ENCODE results near the gene FUZ. TPM values are rescaled to one million over a fixed set of nuclear protein-coding genes. Genes with fewer than 3 reads are reported as not detected.
A peak's percentile ranks its signal among the peaks of the same experiment; 100 is the strongest.
"Not testable (repeated sequence)": the region's sequence is repeated elsewhere in the genome, so short reads cannot be mapped to it uniquely, and the experiment has no call there.

The FUZ gene
- total RNA-seq, 2 donors from 2014 or later = 7.6 to 10.0 TPM

DNA sequence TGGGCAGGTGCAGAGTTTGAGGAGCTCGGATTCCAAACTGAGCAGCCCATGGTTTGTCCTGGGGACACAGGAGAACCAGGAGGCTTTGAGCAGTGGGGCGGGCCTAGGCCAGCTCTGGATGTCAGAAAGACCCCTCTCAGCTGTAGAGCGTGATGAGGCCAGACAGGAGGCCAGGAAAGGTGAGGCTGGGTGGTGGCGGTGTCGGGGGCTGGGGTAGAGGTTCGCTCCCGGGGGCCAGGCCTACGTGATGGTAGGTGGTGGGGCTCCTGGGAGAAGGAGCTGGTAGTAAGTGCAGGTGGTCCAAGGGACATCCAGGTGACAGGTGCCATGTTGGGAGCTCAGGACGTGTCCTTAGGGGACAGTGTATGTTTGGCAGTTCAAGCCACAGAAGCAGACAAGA lies 24.3 kb upstream of the FUZ start:
- DNase-seq (no peak), ATAC-seq (no peak)
- intact Hi-C loops (cut with DNase I, micrococcal nuclease) = no loop called here

DNA sequence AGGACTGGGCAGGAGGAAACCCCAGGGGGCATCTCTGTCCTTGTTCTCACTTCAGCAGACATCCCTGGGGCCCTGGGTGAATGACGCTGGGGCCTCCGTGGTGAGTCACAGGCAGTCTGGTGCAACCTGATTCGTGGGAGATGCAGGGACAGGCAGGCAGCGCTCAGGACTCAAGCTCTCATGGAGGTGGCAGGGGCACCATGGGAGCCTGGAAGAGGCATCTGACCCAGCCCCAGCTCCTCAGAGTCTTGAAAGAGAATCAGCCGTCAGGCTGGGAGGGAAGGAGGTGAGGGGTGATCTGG lies 23.9 kb upstream of the FUZ start:
- ATAC-seq = no peak
- intact Hi-C loops (cut with DNase I, micrococcal nuclease) = no loop called here

DNA sequence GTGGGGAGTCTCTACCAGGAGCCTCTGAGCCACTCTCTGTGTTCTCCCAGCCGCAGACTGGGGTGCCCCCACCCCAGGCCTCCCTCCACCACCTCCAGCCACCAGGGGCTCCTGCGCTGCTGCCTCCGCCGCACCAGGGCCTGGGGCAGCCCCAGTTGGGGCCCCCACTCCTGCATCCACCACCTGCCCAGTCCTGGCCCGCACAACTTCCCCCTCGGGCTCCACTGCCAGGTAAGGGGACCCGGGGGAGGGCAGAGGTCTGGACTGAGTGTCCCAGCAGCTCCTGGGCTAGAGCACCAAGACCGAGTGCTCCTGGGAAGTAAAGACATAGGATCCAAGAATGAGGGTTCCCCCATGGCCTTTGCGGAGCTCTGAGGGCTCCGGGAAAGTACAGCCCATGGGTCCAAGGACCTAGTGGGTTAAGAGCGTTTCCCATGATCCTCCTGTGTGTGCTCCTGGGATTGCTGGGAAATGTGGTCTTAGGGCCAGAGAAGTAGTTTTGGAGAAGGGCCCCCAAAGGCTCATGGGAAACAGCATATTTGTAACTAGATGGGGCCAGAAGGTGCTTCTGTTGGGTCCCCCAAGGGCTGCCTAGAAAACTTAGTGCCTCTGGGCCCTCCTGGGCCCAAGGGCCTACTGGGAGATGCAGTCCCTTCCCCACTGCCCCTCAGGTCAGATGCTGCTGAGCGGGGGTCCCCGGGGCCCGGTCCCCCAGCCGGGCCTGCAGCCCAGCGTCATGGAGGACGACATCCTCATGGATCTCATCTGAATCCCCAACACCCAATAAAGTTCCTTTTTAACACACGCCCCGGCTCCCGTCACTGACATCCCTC lies 23.3 kb upstream of the FUZ start:
- DNase-seq = no peak
- intact Hi-C loops (cut with DNase I, micrococcal nuclease) = no loop called here
- no peak for ATAC-seq

More for the DNA sequence above, 23.9 kb upstream of the FUZ start:
- no peak for DNase-seq

DNA sequence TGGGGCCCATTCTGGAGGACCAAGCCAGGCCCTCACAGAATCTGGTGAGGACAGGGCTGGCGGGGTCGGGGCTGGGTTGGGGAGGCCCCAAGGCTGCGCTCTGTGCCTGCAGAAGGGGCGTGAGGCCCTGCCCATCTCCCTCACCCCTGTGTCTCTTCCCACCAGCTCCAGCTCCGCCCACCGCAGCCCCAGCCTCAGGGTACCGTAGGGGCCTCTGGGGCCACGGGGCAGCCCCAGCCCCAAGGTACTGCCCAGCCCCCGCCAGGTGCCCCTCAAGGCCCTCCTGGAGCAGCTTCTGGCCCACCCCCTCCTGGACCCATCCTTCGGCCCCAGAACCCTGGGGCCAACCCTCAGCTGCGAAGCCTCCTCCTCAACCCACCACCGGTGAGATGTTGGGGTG lies 22.5 kb upstream of the FUZ start:
- ATAC-seq (peak; percentile 11), DNase-seq (no peak)
- intact Hi-C loops (cut with DNase I, micrococcal nuclease) = no loop called here

DNA sequence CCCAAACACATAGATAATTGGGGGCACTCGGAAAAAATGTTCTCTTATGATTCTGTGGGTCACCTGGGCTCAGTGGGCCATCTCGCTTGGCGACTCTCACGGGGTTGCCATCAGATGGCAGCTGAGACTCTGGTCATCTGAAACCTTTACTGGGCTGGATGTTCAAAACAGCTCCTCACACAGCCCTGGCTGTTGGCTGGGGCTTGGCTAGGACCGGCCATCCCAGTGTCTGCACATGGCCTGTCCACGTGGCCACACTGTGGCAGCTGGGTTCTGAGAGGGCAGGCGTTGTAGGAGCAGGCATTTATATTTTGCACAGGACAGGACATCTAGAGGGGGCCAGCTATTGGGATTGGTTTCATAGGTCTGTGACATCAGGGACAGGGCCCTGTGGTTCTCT lies 20.5 kb upstream of the FUZ start:
- no peak for ATAC-seq
- intact Hi-C loops (cut with DNase I, micrococcal nuclease) = no loop called here
- no peak for DNase-seq

DNA sequence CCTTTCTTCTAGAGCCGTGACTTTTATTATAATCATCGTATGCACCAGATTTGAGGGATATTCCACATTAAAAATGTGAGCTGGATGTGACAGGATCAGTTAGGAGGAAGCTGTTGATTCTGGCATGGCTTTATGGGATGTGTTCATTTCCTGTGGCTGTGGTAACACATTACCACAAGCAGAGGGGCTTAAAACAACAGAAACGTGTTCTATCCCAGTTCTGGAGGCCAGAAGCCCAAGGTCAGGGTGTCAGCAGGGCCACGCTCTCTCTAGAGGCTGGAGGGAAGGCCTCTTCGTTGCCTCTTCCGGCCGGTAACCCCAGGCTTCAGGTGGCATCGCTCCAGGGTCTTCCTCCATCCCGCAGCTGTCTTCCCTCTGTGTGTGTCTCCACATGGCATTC lies 19.5 kb upstream of the FUZ start:
- intact Hi-C loops (cut with DNase I, micrococcal nuclease) = no loop called here
- DNase-seq (no peak), ATAC-seq (no peak)

DNA sequence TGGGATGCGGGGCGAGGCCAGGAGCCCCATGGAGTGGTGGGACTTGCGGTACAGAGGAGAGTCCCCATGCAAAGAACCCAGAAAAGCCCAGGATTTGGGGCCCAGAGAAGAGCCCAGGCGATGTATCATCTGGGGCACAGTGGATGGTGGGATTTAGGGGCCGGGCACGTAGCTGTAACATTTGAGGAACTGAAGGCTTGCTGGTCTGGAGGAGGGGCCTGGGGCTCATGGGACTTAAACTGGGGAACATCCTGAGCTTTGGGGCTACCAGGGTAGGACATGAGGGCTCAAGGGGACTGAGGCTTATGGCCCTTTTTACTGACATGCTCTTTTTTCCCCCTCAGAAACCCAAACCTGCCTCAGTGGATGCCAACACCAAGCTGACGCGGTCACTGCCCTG lies 18.5 kb upstream of the FUZ start:
- intact Hi-C loops (cut with DNase I, micrococcal nuclease) = no loop called here
- no peak for ATAC-seq
- no peak for DNase-seq

DNA sequence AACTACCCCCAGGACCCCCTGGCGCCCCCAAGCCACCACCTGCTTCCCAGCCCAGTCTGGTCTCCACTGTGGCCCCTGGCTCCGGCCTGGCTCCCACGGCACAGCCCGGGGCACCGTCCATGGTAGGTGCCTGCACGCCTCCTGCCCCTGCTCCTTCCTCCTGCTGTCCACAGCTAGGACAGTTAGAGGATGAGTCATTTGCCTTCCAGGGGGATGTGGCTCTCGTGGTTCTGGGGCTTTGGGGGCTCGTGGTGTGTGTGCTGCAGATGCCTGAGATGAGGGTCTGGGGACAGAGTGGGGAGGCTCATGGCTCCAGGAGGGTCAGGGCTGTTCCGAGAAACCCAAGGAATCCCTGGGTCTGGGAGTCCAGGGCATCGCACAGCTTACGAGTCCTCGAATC lies 17.7 kb upstream of the FUZ start:
- ATAC-seq = no peak
- intact Hi-C loops (cut with DNase I, micrococcal nuclease) = no loop called here

DNA sequence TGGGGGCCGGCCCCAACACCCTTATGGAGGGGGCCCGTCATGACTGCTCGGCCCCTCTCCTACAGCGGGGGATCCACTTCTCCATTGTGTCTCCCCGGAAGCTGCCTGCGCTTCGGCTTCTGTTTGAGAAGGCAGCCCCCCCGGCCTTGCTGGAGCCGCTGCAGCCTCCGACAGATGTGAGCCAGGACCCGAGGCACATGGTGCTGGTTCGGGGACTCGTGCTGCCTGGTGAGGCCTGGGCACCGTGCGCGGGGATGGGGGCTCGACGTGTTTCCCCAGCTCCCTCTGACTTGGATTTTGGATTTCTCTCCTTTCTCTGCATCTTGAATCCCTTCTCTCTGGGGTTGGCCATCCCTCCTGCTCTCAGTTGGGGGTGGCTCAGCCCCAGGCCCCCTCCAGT lies 16.6 kb upstream of the FUZ start:
- intact Hi-C loops (cut with DNase I, micrococcal nuclease) = no loop called here
- no peak for DNase-seq
- ATAC-seq = no peak

More for the DNA sequence above, 17.7 kb upstream of the FUZ start:
- no peak for DNase-seq

DNA sequence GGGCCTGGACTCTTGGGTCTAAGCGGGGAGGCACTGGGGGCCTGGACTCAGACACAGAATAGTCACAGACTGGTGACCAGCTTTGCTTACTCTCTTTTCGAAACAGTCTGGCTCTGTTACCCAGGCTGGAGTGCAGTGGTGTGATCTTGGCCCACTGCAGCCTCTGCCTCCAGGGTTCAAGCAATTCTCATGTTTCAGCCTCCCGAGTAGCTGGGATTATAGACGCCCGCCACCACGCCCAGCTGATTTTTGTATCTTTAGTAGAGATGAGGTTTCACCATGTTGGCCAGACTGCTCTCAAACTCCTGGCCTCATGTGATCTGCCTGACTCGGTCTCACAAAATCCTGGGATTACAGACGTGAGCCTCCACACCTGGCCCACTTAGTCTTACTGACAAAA lies 16.1 kb upstream of the FUZ start:
- ATAC-seq (no peak), DNase-seq (no peak)
- intact Hi-C loops (cut with DNase I, micrococcal nuclease) = no loop called here

DNA sequence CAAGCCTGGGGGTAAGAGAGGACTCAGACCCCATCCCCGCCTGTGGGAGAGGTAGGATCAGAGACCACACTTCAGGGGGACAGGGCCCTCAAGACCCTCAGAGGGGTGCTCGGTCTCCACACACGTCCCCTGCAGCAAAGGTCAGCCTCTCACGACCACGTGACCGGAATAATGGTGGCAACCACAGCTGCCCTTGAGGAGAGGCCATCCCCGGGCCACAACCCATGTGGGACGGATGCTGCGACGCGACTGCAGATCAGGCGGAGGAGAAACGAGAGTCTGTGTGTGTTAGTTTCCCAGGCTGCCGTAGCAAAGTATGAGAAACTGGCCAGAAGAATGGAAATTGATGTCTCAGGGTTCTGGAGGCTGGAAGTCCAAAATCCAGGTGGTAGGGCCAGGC lies 13.9 kb upstream of the FUZ start:
- ATAC-seq = no peak

DNA sequence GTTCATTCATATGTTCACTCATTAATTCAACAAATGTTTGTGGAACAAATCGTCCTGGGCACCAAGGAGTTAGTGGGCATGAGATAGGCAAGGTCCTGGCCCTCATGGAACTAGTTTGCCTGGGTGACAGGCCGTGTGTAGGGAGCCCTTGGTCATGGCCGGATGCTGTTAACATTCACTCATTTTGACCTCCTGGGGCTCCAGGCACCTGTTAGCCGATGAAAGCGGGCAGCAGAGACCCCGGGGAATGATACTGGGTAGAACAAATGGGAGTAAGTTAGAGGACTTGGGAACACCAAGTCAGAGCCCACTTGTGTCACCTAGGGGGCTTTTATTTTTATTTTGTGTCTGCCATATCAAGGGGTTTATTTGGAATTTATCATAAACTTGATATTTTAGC lies 11.6 kb upstream of the FUZ start:
- intact Hi-C loops (cut with DNase I, micrococcal nuclease) = no loop called here
- ATAC-seq = no peak
- DNase-seq = no peak

More for the DNA sequence above, 13.9 kb upstream of the FUZ start:
- intact Hi-C loops (cut with DNase I, micrococcal nuclease) = no loop called here
- DNase-seq = no peak

DNA sequence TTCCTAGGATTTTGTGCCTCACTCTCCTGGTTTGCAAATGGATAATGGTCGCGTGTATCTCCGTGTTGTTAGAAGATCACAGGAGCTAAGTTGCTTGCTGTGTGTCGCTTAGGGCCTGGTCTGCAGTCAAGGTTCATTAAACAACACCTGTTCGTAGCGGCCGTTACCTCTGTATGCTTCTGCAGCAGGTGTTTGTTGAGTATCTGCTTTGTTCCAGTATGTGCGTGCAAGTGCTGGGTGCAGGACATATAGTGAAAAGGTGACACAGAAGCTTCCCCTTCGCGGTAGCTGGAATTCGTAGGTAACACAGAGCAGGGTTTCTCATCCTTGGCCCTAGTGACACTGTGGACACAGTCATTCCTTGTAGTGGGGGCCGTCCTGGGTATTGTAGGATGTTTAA lies 10.4 kb upstream of the FUZ start:
- no peak for ATAC-seq
- no peak for DNase-seq
- intact Hi-C loops (cut with DNase I, micrococcal nuclease) = no loop called here

DNA sequence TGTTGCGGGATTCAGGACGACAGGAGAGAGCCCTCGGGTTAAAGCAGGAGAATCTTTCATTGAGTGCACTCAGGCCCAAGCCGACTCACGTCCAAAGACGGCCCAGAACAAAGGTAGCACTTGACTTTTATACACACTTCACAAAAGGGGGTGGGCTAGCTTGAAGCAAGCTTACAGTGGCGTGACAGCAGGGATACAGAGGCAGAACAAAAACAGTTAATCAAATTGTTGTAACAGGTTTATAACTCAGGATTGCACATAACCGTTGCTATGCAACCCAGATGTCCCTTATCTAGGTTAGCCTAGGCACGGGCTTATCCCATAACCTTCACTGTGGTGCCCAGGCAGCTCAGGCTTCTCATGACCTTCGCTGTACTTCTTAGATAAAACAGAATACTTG lies 7.0 kb upstream of the FUZ start:
- intact Hi-C loops (cut with DNase I, micrococcal nuclease) = no loop called here
- DNase-seq (no peak), ATAC-seq (no peak)

DNA sequence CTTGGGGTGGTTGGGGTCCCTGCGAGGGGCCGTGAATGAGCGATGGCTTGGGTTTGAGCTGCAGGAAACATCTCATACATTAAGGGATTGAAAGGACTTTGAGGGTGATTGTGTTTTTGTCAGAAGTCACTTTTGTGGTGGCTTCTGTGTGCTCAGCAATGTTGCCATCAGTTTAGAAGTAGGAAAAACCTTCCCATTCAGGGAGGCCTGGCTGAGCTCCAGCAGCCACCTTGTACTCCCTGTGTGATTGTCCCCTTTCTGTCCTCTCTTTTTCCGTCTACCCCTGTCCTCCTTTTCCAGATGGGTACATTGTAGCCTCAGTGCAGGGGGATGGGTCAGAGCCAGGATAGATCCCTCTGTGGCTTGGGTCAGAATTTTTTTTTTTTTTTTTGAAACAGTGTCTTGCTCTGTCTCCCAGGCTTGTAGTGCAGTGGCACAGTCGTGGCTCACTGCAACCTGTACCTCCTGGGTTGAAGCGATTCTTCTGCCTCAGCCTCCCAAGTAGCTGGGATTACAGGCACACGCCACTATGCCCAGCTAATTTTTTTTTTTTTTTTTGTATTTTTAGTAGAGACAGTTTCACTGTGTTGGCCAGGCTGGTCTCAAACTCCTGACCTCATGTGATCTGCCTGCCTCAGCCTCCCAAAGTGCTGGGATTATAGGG lies 6.5 kb upstream of the FUZ start:
- ATAC-seq; DNase-seq; intact Hi-C loops (cut with DNase I, micrococcal nuclease): not testable (repeated sequence)

DNA sequence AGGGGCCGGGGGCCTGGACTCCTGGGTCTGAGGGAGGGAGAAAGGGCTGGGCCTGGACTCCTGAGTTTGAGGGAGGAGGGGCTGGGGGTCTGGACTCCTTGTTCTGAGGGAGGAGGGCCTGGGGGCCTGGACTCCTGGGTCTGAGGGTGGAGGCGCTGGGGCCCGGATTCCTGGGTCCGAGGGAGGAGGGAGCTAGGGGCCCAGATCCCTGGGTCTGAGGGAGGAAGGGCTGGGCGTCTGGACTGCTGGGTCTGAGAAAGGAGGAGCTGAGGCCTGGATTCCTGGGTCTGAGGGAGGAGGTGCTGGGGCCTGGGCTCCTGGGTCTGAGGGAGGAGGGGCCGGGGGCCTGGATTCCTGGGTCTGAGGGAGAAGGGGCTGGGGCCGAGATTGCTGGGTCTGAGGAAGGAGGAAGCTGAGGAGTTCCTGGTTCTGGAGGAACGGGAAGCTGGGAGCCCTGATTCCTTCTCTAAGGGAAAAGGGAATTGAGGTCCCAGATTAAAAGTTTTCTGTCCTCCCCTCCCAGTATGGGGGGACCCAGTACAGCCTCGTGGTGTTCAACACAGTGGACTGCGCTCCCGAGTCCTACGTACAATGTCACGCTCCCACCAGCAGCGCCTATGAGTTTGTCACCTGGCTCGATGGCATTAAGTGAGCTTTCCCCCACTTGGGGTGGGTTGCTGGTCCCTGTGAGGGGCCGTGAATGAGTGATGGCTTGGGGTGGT lies 5.7 kb upstream of the FUZ start:
- intact Hi-C loops (cut with DNase I, micrococcal nuclease) = no loop called here
- ATAC-seq (peak; percentile 5), DNase-seq (peak in 1 of 2 donors; percentile 31)

DNA sequence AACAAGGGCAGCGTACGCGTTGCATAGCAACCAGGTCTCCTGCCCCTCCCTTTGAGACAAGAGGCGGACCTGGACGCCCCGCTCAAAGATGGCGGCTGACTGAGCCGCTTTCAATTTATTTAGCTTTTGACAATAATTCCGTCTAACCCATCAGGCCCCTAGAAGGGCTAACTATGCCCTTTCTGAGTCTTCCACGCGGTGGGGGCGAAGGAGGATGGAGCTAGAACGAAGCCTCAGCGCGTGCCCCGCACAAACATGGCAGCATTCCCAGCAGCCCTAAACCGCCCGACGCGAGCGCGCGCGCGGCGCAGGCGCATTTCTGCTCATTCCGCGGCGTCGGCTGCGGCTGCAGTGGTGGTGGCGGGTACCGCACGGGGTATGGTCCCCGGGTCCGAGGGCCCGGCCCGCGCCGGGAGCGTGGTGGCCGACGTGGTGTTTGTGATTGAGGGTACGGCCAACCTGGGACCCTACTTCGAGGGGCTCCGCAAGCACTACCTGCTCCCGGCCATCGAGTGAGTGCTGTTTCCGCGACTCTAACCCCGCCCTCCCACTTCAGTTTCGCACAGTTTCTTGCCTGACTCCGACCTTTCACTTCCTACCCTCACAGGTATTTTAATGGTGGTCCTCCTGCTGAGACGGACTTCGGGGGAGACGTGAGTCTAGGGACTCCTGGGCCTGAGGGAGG lies 5.0 kb upstream of the FUZ start, which contains the start of gene MED25:
TSS of gene MED25 (plus strand) at position 326 of the 685 bp plus-strand sequence. CDS start at position 379, 53 bp downstream.
- peak; percentile 82 for ATAC-seq
- intact Hi-C loops (cut with DNase I, micrococcal nuclease) = no loop called here

DNA sequence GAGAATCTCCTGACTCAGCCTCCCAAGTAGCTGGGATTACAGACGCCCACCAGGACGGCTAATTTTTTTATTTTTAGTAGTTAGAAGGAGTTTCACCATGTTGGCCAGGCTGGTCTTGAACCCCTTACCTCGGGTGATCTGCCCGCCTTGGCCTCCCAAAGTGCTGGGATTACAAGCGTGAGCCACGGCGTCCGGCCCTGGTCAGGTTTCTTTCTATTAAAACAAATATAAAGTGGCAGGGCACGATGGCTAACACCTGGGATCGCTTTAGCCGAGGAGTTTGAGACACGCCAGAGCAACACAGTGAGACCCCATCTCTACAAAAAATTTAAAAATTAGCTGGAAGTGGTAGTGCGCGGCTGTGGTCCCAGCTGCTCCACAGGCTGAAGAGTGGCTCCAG lies 3.5 kb upstream of the FUZ start:
- ATAC-seq (no peak), DNase-seq (no peak)
- intact Hi-C loops (cut with DNase I, micrococcal nuclease) = no loop called here

More for the DNA sequence above, 5.0 kb upstream of the FUZ start, which contains the start of gene MED25:
- peak; percentile 73 to 91 for DNase-seq

DNA sequence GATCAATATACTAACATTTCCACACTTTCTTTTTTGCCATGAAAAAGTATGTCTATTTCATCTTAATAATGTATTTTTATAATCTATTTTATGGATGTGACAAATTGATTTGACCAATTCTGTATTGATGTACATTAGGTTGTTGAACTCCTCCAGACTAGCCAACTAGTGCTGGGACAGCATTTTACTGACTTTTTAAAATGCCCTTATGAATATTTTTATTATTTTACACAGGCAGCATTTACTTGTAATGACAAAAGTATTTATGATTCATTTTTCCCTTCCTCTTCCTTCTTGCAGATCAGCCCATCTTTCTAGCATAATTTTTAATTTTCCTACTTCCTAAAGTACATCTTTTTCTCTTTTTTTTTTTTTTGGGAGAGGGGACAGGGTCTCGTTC lies 918 bp upstream of the FUZ start:
- intact Hi-C loops (cut with DNase I, micrococcal nuclease) = no loop called here
- ATAC-seq (no peak), DNase-seq (no peak)
